H1 (cell line): Measurements from ENCODE around the gene OR10A4. TPM values are rescaled to one million over a fixed set of nuclear protein-coding genes. Genes with fewer than 3 reads are reported as not detected.

ENCODE experiments used
- E2F6 ChIP-seq: IDR thresholded peaks from 2 replicates; pipeline ENCODE4 v1.6.1; 2012; ENCODE audit warnings: inconsistent platforms
- GABPA ChIP-seq: IDR thresholded peaks from 2 replicates; pipeline ENCODE4 v1.6.1; 2011; ENCODE audit warnings: mild to moderate bottlenecking, low read length, moderate library complexity, borderline replicate concordance; ENCODE audit not compliant: insufficient read depth
- TAF1 ChIP-seq: IDR thresholded peaks from 2 replicates; pipeline ENCODE4 v1.6.1; 2011; ENCODE audit warnings: mild to moderate bottlenecking, low read depth, low read length
- polyA plus RNA-seq, 7 experiments: library from polyadenylated mRNA; depleted of rRNA in 3 of 7; stranded (reverse) in 5 of 7; unstranded in 2 of 7; fragments of >200 nt in 5 of 7; fragments of 200-250 nt in 2 of 7; gene quantifications; 1 replicate in 5 of 7; 2 replicates in 1 of 7; 4 replicates in 1 of 7; pipeline versions ENCODE4 v1.2.1 to v1.2.3, GENCODE V29; 2011 to 2013; ENCODE audit warnings: missing spikeins in 2 of 7, mixed read lengths in 2 of 7
- total RNA-seq: library from RNA; stranded (reverse); fragmentation: NEBNext Ultra II Directional; extraction: Animal tissue kit (Norgen Biotek cat#: 25700); gene quantifications from 2 replicates; pipeline ENCODE4 v1.2.1, GENCODE V29; 2021

The OR10A4 gene
- total and polyA plus RNA-seq, 2 of the 8 experiments (the other 6 are each of a cell fraction or from before 2014, with no cell fraction given), result not detected

DNA sequence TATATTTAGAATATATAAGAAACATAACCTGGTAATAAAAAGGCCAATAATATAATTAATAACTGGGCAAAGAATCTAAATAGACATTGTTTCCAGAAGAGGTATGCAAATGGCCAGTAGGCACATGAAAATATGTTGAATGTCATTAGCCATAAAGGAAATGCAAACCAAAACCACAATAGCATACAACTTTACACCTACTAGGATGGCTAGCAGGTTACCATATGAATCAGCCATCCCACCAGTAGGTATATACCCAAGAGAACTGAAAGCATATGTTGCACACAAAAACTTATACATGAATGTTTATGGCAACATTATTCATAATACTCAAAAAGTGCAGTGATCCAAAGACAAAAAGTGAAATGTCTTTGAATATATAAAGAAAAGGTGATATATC lies 18.6 kb downstream of the OR10A4 start (continued):
- TF ChIP-seq E2F6 (no peak), GABPA (no peak), TAF1 (no peak)
